ENCODE data around the gene PLEKHA1. TPM values are rescaled to one million over a fixed set of nuclear protein-coding genes. Genes with fewer than 3 reads are reported as not detected.

Gene PLEKHA1
- total RNA-seq, 1 donor from 2014 or later: 3.5 TPM

DNA sequence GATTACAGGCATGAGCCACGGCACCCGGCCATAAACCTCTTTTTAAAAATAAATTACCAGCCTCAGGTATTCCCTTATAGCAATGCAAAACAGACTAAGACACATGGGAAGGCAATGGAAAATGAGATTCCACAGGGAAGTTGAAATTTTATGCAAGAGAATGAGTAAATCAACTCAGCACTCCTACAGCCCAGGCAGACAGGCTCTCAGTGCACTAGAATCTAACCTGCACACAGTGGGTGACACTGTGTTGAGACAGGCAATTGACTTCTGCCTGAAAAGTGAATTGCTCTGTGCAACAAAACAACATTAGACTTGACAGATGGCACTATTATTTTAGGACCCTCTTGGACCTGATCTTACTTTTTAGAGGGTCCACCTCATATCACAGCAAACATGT is 20.1 kb upstream of the PLEKHA1 start:
- intact Hi-C loops (cut with micrococcal nuclease): no loop called here
- Mint-ChIP-seq H3K4me1 (no peaks in the 10 kb centered on the region), H3K9me3 (no peaks in the 10 kb centered on the region), H3K4me3 (no peak overlapping the region), H3K27ac (no peak overlapping the region), H3K36me3 (ENCODE audit: low read depth) (no peaks in the 10 kb centered on the region), H3K27me3 (peaks cover 5% of the 10 kb centered on the region)
- DNase-seq: no peak

DNA sequence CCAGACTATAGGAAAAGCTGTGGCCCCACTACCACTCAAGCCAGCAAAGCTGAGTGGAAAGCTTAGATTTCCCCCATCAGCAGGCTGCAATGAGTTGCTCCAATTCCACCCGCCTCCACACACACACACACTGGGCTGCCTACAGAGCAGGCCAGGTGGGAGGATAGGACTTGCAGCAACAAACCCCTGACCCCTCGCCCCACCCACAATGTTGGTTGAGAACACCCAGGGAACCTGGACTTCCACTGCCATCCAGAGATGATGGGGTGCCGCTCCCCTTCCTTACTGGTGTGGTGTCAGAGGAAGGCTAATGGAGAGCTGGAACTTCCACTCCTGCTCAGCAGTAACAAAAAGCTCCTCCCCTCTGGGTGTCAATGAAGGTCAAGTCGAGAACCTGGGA is 16.8 kb upstream of the PLEKHA1 start:
- Mint-ChIP-seq H3K27ac (no peak overlapping the region), H3K27me3 (peaks cover 5% of the 10 kb centered on the region), H3K9me3 (no peaks in the 10 kb centered on the region), H3K36me3 (ENCODE audit: low read depth) (no peaks in the 10 kb centered on the region), H3K4me3 (no peak overlapping the region), H3K4me1 (no peaks in the 10 kb centered on the region)
- intact Hi-C loops (cut with micrococcal nuclease): no loop called here
- no peak for DNase-seq

GRCh38 chr10:122359621-122360020 is 14.9 kb upstream of the PLEKHA1 start:
- Mint-ChIP-seq H3K27me3 (peaks cover 2% of the 10 kb centered on the region), H3K9me3 (no peaks in the 10 kb centered on the region), H3K4me3 (no peak overlapping the region), H3K27ac (no peak overlapping the region), H3K36me3 (ENCODE audit: low read depth) (no peaks in the 10 kb centered on the region), H3K4me1 (no peaks in the 10 kb centered on the region)
- intact Hi-C loops (cut with micrococcal nuclease): no loop called here
- no peak for DNase-seq

- H3K4me3 Mint-ChIP-seq: no peak overlapping the region
- no peak for DNase-seq
- H3K27me3 Mint-ChIP-seq: peaks cover 6% of the 10 kb centered on the region
- H3K36me3 Mint-ChIP-seq (ENCODE audit: low read depth): no peaks in the 10 kb centered on the region
- no peaks in the 10 kb centered on the region for H3K4me1 Mint-ChIP-seq
- no peak overlapping the region for H3K27ac Mint-ChIP-seq
- intact Hi-C loops (cut with micrococcal nuclease): no loop called here
- H3K9me3 Mint-ChIP-seq: no peaks in the 10 kb centered on the region
Measured at GRCh38 chr10:122361046-122361445, 13.5 kb upstream of the PLEKHA1 start.

DNA sequence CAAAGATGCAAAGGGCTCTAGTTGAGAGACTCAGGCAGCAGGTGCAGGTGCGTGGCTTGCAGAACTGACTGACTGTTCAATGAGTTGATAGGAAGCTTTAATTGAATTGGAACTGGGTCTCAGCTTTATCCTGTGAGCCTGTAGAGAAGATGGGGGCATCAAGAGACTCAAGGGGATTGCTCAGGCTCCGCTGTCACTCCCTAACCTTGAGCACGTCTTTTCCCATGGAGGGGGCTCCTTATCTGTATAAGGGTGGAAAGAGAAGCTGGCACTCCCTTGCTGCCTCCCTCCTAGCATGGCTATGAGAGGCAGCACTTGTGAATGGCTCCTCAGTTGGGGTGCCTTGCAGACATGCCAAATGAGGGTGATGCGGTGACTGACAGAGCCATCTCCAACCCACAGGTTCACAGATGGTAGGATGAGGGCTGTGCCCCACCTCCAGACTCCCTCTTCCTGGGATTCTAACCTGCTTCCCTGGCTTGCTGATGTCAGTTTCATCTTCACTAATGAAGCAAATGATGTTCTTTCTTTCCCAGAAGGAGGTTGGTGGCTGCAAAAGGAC is 12.4 kb upstream of the PLEKHA1 start:
- Mint-ChIP-seq H3K27ac (no peak overlapping the region), H3K4me1 (no peaks in the 10 kb centered on the region), H3K27me3 (peaks cover 11% of the 10 kb centered on the region), H3K36me3 (ENCODE audit: low read depth) (no peaks in the 10 kb centered on the region), H3K9me3 (no peaks in the 10 kb centered on the region), H3K4me3 (no peak overlapping the region)
- intact Hi-C loops (cut with micrococcal nuclease): no loop called here
- no peak for DNase-seq

DNA sequence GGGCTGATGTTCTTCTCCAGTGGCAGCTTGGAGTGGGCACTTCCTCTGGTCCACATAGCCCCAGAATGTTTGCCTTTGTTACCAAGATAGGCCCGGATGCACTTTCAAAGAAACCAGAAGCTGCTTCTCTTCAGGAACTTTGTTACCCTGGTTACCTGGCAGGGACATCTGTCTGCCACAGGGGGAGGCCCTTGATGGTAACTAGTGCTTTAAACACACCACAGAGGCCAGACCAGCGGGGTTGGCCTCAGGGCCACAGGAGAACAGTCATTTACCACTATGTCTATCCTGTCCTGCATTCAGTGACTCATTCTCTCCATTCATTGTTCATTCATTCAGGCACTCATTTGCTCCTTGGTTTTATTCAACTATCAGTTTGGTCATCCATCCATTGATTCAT is 11.9 kb upstream of the PLEKHA1 start:
- Mint-ChIP-seq H3K9me3 (no peaks in the 10 kb centered on the region), H3K27ac (no peak overlapping the region)

DNA sequence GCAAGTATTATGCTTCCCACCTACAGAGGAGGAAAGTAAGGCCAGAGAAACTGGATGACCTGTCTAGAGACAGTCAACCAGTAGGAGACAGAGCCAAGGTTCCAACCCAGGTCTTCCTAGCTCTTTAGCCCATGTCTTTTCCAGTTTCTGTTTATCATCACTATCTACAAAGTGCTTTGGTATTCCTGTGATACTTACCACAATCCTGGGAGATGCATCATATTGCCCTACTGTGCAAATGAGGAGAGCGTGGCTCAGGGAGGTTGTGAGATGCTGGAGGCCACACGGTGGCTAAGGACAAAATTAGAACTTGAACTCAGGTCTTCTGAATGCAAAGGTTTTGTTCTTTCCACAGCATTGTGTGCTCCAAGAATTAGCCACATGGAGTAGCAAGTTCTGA is 11.2 kb upstream of the PLEKHA1 start:
- Mint-ChIP-seq H3K27me3 (peaks cover 18% of the 10 kb centered on the region), H3K4me1 (no peaks in the 10 kb centered on the region), H3K36me3 (ENCODE audit: low read depth) (no peaks in the 10 kb centered on the region), H3K9me3 (no peaks in the 10 kb centered on the region), H3K4me3 (no peak overlapping the region), H3K27ac (no peak overlapping the region)
- intact Hi-C loops (cut with micrococcal nuclease): no loop called here
- DNase-seq: no peak

More for the DNA sequence above, 11.9 kb upstream of the PLEKHA1 start:
- intact Hi-C loops (cut with micrococcal nuclease): no loop called here
- Mint-ChIP-seq H3K4me3 (no peak overlapping the region), H3K4me1 (no peaks in the 10 kb centered on the region), H3K27me3 (peaks cover 16% of the 10 kb centered on the region), H3K36me3 (ENCODE audit: low read depth) (no peaks in the 10 kb centered on the region)
- no peak for DNase-seq

GRCh38 chr10:122363722-122364463 is 10.6 kb upstream of the PLEKHA1 start:
- Mint-ChIP-seq H3K36me3 (ENCODE audit: low read depth) (no peaks in the 10 kb centered on the region), H3K4me3 (no peak overlapping the region), H3K9me3 (no peaks in the 10 kb centered on the region), H3K27ac (no peak overlapping the region), H3K4me1 (no peaks in the 10 kb centered on the region), H3K27me3 (peaks cover 18% of the 10 kb centered on the region)
- DNase-seq: no peak
- intact Hi-C loops (cut with micrococcal nuclease): no loop called here

DNA sequence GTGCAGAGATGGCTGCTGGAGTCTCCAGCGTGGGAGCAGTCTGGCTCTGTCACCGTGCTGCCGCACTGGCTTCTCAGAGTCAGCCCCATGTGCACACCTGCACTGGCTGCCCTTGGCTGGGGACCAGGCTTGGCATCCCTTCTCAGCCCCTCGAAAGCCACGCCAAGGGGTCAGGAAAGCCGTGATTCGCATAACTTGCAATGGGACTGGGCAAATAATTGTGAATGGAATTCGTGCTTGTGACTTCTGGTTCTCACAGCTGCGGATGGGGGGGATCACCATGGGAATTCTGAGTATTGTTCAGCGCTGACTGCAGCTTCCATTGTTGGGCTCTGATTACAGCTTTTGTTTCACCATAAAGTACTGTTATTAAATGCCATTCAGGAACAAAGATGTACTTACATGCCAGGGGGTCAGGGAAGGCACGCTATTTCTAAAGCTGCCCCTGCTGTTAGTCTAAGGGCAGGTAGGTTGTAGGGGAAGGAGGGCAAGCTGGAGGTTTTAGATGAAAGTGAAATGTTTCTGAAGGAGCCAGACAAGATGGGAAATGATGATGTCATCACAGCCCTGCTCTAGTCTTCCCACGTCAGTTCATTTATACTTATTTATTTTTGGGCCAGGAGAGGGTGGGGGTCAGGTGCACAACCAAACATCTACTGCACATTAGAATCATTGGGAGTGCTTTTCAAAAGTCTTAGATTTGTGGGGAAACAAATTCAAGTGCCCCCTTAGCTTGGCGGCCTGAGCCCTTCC is 5.8 kb upstream of the PLEKHA1 start:
- no peaks in the 10 kb centered on the region for H3K9me3 Mint-ChIP-seq
- intact Hi-C loops (cut with micrococcal nuclease): no loop called here
- no peak overlapping the region for H3K4me3 Mint-ChIP-seq
- no peak overlapping the region for H3K27ac Mint-ChIP-seq
- peaks cover 3% of the 10 kb centered on the region for H3K4me1 Mint-ChIP-seq
- no peak for DNase-seq
- peaks cover 55% of the 10 kb centered on the region for H3K27me3 Mint-ChIP-seq
- no peaks in the 10 kb centered on the region for H3K36me3 Mint-ChIP-seq (ENCODE audit: low read depth)

GRCh38 chr10:122373108-122373507 is 1.4 kb upstream of the PLEKHA1 start:
- Mint-ChIP-seq H3K27me3 (peaks cover 58% of the 10 kb centered on the region), H3K27ac (no peak overlapping the region), H3K4me3 (no peak overlapping the region), H3K9me3 (no peaks in the 10 kb centered on the region), H3K4me1 (peaks cover 17% of the 10 kb centered on the region), H3K36me3 (ENCODE audit: low read depth) (no peaks in the 10 kb centered on the region)
- intact Hi-C loops (cut with micrococcal nuclease): loop anchor here (5.0 to 10.0 kb wide), 4 partner anchors 34 to 618 kb away; partner anchors contain the start of genes C10orf88 and FAM24B
- DNase-seq: no peak

DNA sequence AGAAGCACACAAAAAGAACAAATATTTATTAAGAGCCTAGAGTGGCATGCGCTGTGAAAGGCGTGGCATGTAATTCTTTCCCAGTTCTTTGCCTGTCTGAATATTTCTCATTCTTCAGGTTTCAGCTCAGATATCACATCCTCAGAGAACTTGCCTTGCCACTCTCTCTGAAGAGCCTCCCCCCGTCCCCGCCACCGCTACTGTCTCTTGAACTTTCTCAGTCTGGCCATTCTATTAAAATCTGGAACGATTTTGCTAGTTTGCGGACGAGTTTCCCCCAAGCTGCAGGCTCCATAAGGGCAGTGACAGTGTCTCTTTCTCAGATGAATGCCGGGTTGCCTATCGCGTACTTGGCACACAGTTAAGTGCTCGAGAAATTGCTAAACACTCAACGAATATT is 787 bp upstream of the PLEKHA1 start:
- no peak for DNase-seq
- peak overlapping the region; percentile 36 for H3K27ac Mint-ChIP-seq
- H3K4me1 Mint-ChIP-seq: peaks cover 17% of the 10 kb centered on the region
- H3K9me3 Mint-ChIP-seq: no peaks in the 10 kb centered on the region
- intact Hi-C loops (cut with micrococcal nuclease): loop anchor here (1.0 to 10.0 kb wide), 5 partner anchors 34 to 781 kb away; partner anchors contain the start of genes BUB3, C10orf88 and FAM24B
- no peaks in the 10 kb centered on the region for H3K36me3 Mint-ChIP-seq (ENCODE audit: low read depth)
- peaks cover 62% of the 10 kb centered on the region for H3K27me3 Mint-ChIP-seq
- peak overlapping the region; percentile 79 for H3K4me3 Mint-ChIP-seq

DNA sequence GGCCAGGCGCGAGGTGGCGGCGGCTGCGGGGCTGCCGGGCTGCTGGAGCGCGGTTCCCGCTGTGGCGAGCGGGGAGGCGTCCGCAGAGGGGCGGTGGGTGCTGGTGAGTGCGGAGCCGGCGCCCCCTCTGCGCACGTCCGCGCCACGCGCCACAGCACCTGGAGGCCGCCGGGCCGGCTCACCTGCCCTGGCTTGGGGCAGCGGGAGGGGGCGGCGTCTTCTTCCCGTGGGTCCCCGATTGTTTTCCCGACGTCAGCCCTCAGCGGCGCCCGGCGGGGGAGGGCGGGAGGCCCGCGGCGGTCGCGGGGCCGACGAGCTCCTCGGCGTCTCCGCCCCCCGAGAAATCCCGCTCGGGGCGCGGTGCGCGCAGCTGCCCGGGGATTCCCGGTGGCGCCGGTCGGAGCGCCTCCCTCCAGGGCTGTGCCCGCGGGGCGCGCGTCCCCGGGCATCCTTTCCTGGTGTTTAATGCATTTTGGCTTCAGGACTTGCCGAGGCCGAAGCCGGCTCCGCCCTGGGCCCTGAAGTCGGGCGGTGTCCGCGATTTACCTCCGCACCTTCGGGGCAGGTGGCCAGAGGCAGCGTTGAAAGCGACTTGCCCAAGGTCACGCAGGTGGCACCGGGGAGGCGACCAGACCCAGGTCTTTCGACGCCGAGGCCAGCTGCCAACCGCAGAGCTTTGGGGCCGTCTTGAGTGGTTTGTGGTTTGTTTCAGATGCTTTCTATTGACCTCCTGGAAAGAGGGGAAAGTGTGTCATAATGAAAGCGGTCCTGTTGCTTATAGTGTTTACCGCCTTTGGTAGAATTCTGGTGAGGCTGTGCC is 561 bp downstream of the PLEKHA1 start:
- H3K4me1 Mint-ChIP-seq: peaks cover 19% of the 10 kb centered on the region

GRCh38 chr10:122375679-122376160 is 1.2 kb downstream of the PLEKHA1 start:
- H3K9me3 Mint-ChIP-seq: no peaks in the 10 kb centered on the region
- no peaks in the 10 kb centered on the region for H3K36me3 Mint-ChIP-seq (ENCODE audit: low read depth)
- peaks cover 19% of the 10 kb centered on the region for H3K4me1 Mint-ChIP-seq
- peak overlapping the region; percentile 92 for H3K27ac Mint-ChIP-seq
- H3K27me3 Mint-ChIP-seq: peaks cover 67% of the 10 kb centered on the region
- intact Hi-C loops (cut with micrococcal nuclease): loop anchor here (1.0 to 10.0 kb wide), 5 partner anchors 13 to 621 kb away; partner anchors contain the start of genes C10orf88 and FAM24B
- H3K4me3 Mint-ChIP-seq: peak overlapping the region; percentile 87
- no peak for DNase-seq

More for the DNA sequence above, 561 bp downstream of the PLEKHA1 start:
- Mint-ChIP-seq H3K27me3 (peaks cover 68% of the 10 kb centered on the region), H3K27ac (peak overlapping the region; percentile 92), H3K36me3 (ENCODE audit: low read depth) (no peaks in the 10 kb centered on the region), H3K9me3 (no peaks in the 10 kb centered on the region), H3K4me3 (peak overlapping the region; percentile 87)
- peak; percentile 90 for DNase-seq
- intact Hi-C loops (cut with micrococcal nuclease): loop anchor here (1.0 to 10.0 kb wide), 7 partner anchors 13 to 779 kb away; partner anchors contain the start of genes BUB3, C10orf88 and FAM24B
